SK-N-SH (cell line): ENCODE data around the gene CFAP65.

Source experiments
- NRF1 ChIP-seq: IDR thresholded peaks from 2 replicates; pipeline ENCODE4 v1.6.1; 2012; ENCODE audit warnings: low read depth, mild to moderate bottlenecking, low read length
- REST ChIP-seq: IDR thresholded peaks from 2 replicates; pipeline ENCODE4 v1.6.1; 2012; ENCODE audit warnings: mild to moderate bottlenecking, low read depth, low read length, moderate library complexity
- TEAD4 ChIP-seq: IDR thresholded peaks from 2 replicates; pipeline ENCODE4 v1.4.0; 2012; ENCODE audit warnings: mild to moderate bottlenecking, borderline replicate concordance; ENCODE audit not compliant: insufficient read depth
- TF ChIP-seq, protein P1 (sequence below): fragments of 200-600 bp; sonication (generic); IDR thresholded peaks from 2 replicates; pipeline ENCODE4 v1.6.1; 2017; ENCODE audit warnings: antibody characterized with exemption, mild to moderate bottlenecking, moderate library complexity

DNA sequence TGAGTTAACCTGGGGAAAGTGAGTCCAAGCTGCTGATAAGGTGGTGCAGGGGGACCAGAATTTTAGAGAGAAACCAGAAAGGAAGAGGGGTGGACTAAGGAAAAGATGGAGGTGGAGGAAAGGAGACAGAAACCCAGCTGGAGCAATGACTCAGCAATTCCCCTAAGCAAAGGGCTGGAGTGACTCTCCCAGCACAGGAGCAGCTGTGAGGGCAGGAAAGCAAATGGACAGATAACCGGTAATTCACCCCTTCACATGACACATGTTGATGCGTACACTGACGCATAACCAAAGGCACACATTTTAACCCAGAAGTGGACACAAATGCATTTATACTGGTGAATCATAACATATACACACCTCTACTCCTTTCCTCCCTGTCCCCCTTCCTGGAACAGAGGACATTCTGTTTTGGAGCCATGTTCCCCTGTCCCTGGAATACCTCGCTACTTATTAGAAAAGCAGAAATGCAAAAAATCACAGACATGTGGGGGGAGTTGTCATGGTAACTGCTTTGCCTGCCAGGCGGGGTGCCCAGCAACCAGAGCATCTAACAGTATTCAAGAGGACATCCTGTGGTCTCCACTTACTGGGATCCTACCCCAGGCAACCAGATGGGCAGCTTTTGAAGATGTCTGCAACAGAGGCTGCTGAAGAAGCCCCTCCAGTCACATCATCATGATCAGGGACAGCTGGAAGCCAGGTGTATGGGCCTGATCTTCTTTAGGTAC lies 77.1 kb downstream of the CFAP65 start:
- TF ChIP-seq, protein P1, sequence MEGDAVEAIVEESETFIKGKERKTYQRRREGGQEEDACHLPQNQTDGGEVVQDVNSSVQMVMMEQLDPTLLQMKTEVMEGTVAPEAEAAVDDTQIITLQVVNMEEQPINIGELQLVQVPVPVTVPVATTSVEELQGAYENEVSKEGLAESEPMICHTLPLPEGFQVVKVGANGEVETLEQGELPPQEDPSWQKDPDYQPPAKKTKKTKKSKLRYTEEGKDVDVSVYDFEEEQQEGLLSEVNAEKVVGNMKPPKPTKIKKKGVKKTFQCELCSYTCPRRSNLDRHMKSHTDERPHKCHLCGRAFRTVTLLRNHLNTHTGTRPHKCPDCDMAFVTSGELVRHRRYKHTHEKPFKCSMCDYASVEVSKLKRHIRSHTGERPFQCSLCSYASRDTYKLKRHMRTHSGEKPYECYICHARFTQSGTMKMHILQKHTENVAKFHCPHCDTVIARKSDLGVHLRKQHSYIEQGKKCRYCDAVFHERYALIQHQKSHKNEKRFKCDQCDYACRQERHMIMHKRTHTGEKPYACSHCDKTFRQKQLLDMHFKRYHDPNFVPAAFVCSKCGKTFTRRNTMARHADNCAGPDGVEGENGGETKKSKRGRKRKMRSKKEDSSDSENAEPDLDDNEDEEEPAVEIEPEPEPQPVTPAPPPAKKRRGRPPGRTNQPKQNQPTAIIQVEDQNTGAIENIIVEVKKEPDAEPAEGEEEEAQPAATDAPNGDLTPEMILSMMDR, result no peak
- TF ChIP-seq REST (no peak), TEAD4 (no peak), NRF1 (no peak)
